Vein endothelial cell (primary cell): ENCODE results near the gene PDCD1. TPM values are rescaled to one million over a fixed set of nuclear protein-coding genes. Genes with fewer than 3 reads are reported as not detected.

Source experiments
- total RNA-seq: library from RNA; depleted of rRNA; stranded (reverse); fragments of >200 nt; gene quantifications from 2 replicates; pipeline ENCODE4 v1.2.3, GENCODE V29; 2012

PDCD1 gene
- not detected in 2 replicates for total RNA-seq

GRCh38 chr2:241858206-241859016, at the start of gene PDCD1:
PDCD1 (minus strand) TSS chr2:241858894; CDS start chr2:241858838, 56 bp downstream.

GRCh38 chr2:241869087-241869961, 10.6 kb upstream of the PDCD1 start, which contains the start of gene RTP5:
RTP5 (plus strand) TSS chr2:241869729; CDS start chr2:241869757, 28 bp downstream.

DNA sequence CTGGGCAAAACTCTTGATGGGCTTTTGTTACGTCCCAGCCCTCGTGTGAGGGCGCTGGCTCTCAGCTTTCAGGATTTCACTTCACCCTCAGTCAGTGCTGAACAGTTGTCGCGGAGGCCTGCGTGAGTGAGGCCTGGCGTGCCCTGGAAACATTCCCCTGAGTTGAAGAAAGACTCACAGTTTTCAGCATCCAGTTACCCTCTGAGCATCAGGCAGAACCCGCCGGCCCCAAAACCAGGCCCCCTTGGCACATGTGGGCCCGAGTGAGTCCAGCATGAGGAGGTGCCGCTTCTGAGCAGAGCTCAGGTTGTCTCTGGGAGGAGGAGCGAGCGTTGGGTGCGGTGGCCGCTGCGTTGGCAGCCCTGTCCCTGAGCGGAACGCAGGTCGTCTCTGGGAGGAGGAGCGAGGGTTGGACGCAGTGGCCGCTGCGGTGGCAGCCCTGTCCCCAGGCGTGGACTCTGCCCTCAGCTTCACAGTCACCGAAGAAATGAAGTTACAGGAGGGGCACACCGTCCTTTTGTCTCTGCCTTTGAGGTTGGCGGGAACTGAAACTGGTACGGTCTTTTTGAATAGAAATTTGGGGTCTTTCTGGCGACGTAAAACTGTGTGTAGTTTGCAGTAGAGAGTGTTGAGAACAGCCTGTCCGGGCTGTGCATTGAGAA, 49.8 kb downstream of the PDCD1 start, which contains the start of gene NEU4:
Gene NEU4, plus strand, starts transcription at position 473 of the 662 bp plus-strand sequence. CDS start 5,292 bp downstream, outside the sequence.

Other genes with a start within 250 kb of the PDCD1 start
- 49.5 and 57.2 TPM in 2 replicates for gene THAP4, start 221.7 kb downstream of the PDCD1 start, total RNA-seq
- 72.5 and 80.1 TPM in 2 replicates for gene ATG4B, start 221.2 kb downstream of the PDCD1 start, total RNA-seq
- gene DTYMK, start 172.1 kb downstream of the PDCD1 start, total RNA-seq = 37.2 and 46.5 TPM in 2 replicates
- gene ING5, start 156.9 kb downstream of the PDCD1 start, total RNA-seq = 13.7 and 19.3 TPM in 2 replicates
- 11.0 and 14.0 TPM in 2 replicates for gene D2HGDH, start 124.3 kb downstream of the PDCD1 start, total RNA-seq
- not detected in 2 replicates for gene GAL3ST2, start 82.1 kb downstream of the PDCD1 start, total RNA-seq
- not detected in 2 replicates for gene NEU4, start 49.7 kb downstream of the PDCD1 start, total RNA-seq
- gene RTP5, start 10.8 kb upstream of the PDCD1 start, total RNA-seq = not detected in 2 replicates